Astrocyte of the cerebellum (primary cell): Measurements from ENCODE around the gene MARCHF10.

Experiments used
- DNase-seq: peaks from one replicate; pipeline ENCODE4 v3.0.0-alpha.2; 2011; ENCODE audit warnings: low read depth
- H3K4me3 ChIP-seq: 2 replicates; pipeline ENCODE4 v1.5.1; 2011; ENCODE audit warnings: mild to moderate bottlenecking, low read depth, low read length, moderate library complexity
- in situ Hi-C: cut with HindIII; loops from 2 replicates; pipeline ENCODE4 v1.10.0; 2017; ENCODE audit warnings: low sequenced_read_pairs
- TF ChIP-seq, protein P1 (sequence below): IDR thresholded peaks from 2 replicates; pipeline ENCODE4 v1.5.1; 2012; ENCODE audit warnings: low read length, low read depth, moderate library complexity, mild to moderate bottlenecking; ENCODE audit errors: missing control alignments

MARCHF10 gene

DNA sequence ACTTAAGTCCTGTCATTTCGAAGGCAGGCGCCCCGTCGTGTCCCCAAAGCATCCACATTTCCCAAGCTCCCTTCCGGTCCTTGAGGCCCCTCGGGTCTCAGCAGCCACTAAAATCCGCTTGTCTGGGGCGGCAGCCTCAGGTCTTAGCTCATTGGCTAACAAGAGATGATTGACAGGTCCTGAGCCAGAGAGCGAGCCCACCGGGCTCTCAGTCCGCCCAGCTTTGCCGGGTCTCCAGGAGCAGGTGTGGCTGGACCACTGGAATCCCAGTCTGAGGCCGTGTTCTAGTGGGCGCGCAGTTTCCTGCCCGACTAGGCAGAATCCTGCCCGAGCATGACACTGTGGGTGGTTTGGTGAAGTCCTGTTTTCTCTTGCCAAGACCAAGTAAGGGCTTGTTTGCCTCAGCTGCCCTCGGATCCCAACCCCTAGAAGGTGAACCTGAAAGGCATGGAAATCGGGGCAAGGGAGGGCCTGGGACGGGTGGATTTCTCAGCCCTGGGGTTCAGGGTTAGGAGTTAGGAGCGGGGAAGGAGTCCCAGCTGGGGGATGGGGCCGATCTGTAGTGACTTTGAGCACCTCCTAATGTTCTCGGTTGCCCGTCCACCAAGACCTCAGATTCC, 137.8 kb downstream of the MARCHF10 start:
- TF ChIP-seq, protein P1, sequence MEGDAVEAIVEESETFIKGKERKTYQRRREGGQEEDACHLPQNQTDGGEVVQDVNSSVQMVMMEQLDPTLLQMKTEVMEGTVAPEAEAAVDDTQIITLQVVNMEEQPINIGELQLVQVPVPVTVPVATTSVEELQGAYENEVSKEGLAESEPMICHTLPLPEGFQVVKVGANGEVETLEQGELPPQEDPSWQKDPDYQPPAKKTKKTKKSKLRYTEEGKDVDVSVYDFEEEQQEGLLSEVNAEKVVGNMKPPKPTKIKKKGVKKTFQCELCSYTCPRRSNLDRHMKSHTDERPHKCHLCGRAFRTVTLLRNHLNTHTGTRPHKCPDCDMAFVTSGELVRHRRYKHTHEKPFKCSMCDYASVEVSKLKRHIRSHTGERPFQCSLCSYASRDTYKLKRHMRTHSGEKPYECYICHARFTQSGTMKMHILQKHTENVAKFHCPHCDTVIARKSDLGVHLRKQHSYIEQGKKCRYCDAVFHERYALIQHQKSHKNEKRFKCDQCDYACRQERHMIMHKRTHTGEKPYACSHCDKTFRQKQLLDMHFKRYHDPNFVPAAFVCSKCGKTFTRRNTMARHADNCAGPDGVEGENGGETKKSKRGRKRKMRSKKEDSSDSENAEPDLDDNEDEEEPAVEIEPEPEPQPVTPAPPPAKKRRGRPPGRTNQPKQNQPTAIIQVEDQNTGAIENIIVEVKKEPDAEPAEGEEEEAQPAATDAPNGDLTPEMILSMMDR, result no peak
- no peak overlapping the region for H3K4me3 ChIP-seq
- in situ Hi-C loops, result no loop called here
- no peak for DNase-seq

DNA sequence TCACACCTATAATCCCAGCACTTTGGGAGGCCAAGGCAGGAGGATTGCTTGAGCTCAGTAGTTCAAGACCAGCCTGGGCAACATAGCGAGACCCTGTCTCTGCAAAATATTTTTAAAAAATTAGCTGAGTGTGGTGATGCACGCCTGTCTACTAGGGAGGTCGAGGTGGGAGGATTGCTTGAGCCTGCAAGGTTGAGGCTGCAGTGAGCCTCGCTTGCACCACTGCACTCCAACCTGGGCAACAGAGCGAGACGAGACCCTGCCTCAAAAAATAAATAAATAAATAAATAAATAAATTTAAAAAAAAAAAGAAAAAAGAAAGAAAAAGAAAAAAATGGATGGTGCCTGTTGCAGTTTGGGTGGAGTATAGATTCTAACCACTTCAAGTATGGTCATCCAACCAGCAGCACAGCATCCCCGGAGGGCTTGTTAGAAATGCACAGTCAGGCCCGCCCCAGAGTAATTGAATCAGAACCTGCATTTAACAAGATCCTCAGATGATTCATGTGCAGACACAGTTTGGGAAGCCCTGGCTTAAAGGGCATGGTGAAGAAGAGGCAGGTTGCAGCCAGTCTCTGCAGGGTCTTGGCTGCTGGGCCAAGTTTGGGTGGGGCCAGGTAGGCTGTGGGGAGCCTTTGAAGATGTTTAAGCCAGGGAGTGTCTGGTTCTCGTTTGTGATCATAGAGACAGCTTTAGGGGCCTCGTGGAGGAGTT, 139.9 kb downstream of the MARCHF10 start:
- H3K4me3 ChIP-seq, result no peak overlapping the region
- in situ Hi-C loops, result no loop called here
- TF ChIP-seq, protein P1, result no peak
- DNase-seq, result no peak

GRCh38 chr17:62666801-62667591, 141.1 kb downstream of the MARCHF10 start:
- TF ChIP-seq, protein P1, result no peak
- H3K4me3 ChIP-seq, result no peak overlapping the region
- no peak for DNase-seq
- in situ Hi-C loops, result no loop called here

GRCh38 chr17:62666061-62666800, 141.9 kb downstream of the MARCHF10 start:
- in situ Hi-C loops, result no loop called here
- TF ChIP-seq, protein P1, result no peak
- no peak for DNase-seq
- no peak overlapping the region for H3K4me3 ChIP-seq

DNA sequence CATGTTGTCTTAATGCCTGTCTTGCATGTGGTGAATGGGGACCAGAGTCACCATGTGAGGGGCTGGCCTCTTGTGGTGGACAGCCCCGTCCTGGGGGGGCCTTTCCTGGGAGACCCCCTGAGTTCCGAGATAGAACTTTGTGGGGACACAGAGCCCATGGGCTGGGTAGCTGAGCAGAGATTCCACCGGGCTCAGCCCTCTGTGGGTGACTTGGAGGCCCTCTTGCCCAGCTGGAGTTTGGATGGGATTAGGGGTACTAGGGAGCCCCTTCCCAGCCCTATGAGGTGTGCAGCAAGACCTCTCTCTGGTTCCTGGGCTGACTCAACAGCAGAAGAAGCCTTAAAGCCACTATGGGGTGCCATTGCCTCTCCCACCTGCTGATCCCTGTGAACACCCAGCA, 142.5 kb downstream of the MARCHF10 start:
- DNase-seq, result no peak
- in situ Hi-C loops, result no loop called here
- TF ChIP-seq, protein P1, result no peak
- H3K4me3 ChIP-seq, result no peak overlapping the region
